NCI-H748 (cell line): ENCODE data around the gene EYA2.
"Not testable (repeated sequence)": the region's sequence is repeated elsewhere in the genome, so short reads cannot be mapped to it uniquely, and the experiment has no call there.

Source experiments
- DNase-seq: peaks from one replicate; lab custom pipeline; 2025; ENCODE audit not compliant: unreplicated experiment; lab: John Stamatoyannopoulos, UW

Gene EYA2

GRCh38 chr20:47160992-47161391 lies 266.3 kb downstream of the EYA2 start:
- no peak for DNase-seq

- no peak for DNase-seq
These were observed 266.8 kb downstream of the EYA2 start for GRCh38 chr20:47161411-47161810.

DNA sequence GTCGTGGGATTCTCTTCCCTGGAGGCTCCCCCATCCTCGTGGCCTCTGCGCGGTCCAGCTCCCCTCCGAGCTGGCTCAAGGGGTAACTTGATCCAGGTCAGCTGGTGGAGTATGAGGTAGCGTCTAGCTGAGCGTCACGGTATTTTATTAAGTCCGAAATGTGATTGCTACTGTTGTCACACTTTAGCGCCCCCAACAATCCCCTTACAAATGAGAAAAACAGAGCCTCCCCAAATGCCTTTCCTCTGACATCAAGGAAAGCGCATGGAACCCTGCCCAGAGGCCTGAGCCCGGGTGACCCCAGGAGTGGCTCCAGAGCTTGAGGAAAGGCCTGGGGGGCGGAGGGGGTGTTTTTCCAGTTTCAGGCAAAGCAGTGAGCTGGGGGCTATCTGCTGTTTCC lies 269.5 kb downstream of the EYA2 start:
- no peak for DNase-seq

DNA sequence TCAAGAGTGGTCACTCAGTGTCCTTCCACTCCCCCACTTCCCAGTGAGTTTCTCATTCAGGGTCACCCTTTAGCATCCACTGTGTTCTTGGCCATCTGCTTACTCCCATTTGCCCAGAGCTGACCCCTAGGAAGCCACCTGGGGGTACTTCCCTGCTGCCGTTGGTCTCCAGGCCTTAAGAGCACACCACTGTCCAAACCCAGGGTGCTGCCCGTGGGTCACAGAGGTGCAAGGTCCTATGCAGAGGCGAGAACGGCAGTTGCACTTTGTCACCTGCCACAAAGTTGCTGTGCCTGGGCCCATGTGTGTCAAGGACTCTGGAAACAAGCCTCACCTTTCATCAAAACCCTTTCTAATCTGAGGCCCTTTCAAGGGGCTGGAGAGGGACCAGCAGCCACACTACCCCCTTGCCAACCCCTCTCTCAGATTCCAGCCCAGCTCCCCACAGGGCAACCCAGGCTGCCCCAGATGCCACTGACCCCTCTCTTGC lies 270.8 kb downstream of the EYA2 start:
- no peak for DNase-seq

DNA sequence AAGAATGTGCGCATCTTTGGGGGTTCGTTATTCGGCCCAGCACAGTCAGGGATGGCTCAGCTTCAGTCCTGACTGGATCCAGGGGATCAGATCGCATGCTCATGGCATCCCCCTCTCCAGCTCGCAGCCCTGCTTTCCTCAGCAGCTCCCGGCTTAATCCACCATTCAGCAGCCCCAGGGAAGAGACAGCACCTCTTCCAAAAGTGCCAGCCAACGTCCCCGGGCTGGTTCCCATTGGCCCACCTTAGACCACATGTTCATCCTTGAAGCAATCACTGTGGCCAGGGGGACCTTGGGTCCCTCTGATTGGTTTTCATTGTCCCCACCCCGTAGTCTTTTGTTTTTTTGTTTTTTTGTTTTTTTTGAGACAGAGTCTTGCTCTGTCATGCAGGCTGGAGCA lies 273.2 kb downstream of the EYA2 start:
- DNase-seq: no peak

DNA sequence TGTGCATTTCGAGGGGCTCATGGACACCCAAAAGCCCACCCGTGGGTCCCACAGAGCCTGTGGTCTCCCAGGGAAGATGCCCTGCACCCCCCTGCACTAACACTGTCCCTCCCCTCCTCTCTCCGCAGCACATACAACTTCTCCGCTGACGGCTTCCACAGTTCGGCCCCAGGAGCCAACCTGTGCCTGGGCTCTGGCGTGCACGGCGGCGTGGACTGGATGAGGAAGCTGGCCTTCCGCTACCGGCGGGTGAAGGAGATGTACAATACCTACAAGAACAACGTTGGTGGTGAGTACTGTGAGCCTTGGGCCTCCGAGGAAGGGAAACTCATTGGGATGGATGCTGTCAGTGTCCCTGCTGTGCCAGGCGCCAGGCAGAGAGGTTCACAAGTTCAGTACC lies 277.9 kb downstream of the EYA2 start:
- DNase-seq: no peak

DNA sequence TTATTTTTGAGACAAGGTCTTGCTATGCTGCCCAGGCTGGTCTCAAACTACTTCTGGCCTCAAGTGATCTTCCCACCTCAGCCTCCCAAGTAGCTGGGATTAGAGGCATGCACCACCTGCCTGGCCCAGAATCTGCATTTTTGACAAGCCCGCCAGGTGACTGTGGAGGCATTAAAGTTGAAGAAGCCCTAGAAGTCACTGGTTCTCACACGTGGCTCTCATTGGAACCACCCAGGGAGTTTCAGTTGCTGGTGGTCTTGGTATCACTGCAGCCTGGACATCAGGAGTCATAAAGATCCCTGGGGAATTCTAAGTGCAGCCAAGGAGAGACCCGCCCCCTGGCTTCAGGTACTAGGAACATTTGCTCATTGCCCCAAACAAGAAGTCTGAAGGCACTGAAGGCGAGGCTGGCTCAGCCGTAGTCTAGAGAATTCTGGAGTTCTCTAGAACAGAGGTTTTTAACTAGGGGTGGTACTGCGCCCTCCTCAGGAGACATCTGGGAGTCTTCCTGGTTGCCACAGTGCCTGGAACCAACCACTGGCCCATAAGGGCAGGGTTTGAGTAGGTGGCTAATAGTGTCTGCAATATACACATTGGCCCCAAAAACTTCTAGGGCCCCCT lies 279.1 kb downstream of the EYA2 start:
- DNase-seq: no peak

GRCh38 chr20:47174456-47175243 lies 280.0 kb downstream of the EYA2 start:
- DNase-seq: no peak

DNA sequence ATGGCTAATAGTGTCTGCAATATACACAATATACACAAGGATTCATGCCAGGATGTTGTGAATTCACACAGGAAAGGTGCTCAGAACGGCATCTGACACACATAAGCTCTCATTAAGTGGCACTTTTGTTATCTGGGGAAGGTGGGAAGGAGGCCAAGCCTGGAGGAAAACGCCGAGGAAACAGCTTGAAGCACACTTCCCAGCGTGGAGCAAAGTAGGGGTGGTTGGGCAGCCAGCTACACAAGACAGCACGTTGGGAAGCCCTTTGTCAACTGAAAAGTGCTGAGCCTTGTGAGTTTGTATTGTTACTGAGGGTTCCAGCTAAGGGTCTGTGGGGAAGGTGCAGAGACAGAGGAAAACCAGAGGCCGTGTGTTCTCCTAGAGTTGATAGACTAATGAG lies 280.9 kb downstream of the EYA2 start:
- DNase-seq: no peak

- DNase-seq: not testable (repeated sequence)
These were observed 281.6 kb downstream of the EYA2 start for GRCh38 chr20:47176217-47176616.

- no peak for DNase-seq
These were observed 283.6 kb downstream of the EYA2 start for GRCh38 chr20:47178277-47178676.

DNA sequence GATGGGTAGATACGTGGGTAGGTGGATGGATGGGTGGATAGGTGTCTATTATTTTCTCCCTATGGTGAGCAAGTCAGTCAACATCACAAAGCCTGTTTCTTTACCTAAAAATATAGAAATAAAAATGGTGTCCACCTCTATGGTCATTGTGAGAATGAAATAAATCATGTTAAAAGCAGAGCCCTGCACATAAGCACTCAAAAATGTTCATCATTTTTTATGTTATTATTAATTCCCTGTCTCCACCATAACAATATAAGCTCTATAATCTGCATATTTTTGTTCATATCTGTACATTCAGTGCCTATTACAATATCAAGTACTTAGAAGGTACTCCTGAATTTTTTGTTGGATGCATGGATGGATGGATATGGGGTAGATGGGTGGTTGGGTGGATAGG lies 284.2 kb downstream of the EYA2 start:
- DNase-seq: no peak

DNA sequence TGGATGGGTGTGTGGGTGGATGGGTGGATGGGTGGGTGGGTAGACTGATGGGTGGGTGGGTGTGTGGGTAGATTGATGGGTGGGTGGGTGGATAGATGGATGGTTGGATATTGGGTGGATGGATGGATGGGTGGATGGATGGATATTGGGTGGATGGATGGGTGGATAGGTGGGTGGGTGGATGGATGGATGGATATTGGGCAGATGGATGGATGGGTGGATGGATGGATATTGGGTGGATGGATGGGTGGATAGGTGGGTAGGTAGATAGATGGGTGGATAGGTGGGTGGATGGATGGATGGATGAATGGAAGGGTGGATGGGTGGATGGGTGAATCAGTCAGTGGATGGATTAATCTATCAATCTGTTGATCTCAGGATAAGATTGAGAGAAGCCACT lies 284.6 kb downstream of the EYA2 start:
- no peak for DNase-seq

DNA sequence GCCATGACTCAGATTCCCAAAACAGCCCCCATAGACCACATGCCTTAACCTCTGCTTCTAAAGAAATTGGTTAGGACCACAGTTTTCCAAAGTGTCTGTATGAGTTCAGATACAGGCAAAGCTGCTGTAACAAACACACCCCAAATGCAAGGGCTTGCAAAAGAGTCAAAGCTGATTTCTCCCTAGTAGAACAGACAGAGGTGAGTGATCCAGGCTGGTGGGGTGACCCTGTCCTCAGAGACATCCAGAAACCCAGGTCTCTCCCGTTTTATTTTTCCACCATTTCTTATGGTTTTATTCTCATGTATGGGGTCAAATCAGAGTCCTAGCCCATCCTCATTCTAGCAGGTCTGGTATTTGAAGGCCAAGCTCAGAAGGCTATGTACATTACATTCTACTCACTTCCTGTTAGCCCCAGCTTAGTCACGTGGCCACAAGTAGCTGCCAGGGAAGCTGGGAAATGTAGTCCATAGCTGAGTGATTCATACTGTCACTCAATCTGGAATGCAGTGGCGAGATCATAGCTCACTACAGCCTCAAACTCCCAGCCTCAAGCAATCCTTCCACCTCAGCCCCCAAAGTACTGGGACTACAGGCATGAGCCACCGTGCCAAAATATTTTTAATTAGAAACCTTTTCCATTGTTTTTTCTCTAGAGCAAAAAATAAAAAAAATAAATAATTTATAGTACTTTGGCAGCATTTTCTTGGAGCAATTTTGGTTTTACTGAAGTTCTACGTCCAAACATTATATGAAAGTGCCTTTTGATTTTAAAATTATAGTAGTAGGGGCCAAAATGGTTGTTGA lies 286.6 kb downstream of the EYA2 start:
- peak; percentile 6 for DNase-seq

DNA sequence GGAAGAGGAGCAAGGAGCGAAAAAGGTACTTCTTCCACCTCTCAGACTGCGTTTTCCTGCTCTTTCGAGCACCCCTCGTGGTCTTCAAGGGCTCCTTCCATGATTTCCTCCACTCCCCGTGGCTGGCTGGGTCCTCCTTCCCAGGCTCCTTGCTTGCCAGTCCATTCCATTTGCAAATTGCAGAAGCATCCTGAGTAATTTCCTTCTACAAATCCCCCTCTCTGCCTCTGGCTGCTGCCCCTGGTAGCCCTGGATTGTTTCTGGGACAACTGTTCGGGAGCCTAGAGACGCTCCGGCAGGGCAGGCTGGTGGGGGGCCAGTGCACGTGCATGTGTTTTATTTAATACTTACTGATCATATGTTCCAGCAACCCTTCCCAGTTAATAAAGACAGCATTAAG lies 288.7 kb downstream of the EYA2 start:
- DNase-seq: no peak

- no peak for DNase-seq
These were observed 293.0 kb downstream of the EYA2 start for GRCh38 chr20:47187450-47188195.

DNA sequence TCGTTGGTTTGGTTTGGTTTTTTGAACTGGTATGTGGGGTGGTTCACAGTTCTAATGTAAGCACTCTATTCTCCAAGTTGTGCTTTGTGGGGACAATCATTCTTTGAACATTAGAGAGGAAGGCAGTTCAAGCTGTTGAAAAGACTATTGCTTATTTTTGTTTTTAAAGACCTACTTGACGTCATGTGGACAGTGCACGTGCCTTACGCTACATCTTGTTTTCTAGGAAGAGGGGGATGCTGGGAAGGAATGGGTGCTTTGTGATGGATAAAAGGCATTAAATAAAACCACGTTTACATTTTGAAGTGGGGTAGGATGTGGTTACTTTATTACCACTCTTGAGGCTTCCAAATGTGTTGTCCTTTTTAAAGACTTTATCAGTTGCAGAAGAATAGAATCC lies 293.9 kb downstream of the EYA2 start:
- DNase-seq: no peak

- no peak for DNase-seq
These were observed 294.4 kb downstream of the EYA2 start for GRCh38 chr20:47189060-47189459.

GRCh38 chr20:47191074-47191673 lies 296.5 kb downstream of the EYA2 start:
- no peak for DNase-seq

DNA sequence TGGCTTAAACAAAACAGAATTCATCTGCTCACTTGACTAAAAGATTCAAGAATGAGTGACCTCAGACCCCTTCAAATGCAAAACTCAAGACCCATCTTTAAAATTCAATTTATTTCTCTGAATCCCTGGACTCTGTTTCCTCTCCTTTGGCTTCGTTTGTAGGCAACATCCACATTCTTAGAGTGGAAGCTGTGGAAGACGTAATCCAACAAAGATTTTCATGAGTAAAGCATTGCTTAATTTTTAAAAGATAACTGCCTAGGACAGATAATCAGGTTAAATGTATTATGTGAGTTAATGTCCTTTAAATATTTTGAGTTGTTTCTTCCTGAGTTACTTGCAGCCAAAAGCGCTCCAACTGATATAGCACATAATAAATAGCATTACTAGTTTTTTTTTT lies 297.3 kb downstream of the EYA2 start:
- DNase-seq: no peak

DNA sequence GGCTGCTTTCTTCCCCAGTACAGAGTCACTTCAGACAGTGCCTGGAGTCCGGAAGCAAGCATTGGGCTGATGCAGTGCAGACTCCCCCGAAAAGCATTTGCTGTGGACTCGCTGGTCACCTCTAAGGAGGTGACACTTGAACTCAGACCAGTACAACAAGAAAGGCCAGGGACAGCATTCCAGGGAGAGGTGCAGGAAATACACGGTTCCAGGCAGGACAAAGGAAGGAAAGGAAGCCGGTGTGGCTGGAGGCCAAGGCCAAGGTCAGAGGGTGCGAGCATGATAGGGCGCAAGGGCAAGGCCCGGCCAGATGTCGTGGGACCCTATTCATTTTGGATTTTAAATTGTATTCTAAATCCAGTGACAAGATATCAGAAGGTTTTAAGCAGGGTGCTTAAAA lies 300.9 kb downstream of the EYA2 start:
- no peak for DNase-seq
